ENCODE results near the gene FBRSL1. TPM values are rescaled to one million over a fixed set of nuclear protein-coding genes. Genes with fewer than 3 reads are reported as not detected.

Gene FBRSL1
- total RNA-seq, 3 donors from 2014 or later (not counting 1 experiment from before 2014, with no cell fraction given) = 67.5 to 78.0 (median 76.2) TPM

GRCh38 chr12:132478845-132479244 lies 11.1 kb upstream of the FBRSL1 start:
- Histone ChIP-seq H3K4me1 (ENCODE audit: control insufficient read depth, insufficient read depth, low read length) (peaks cover 58% of the 10 kb centered on the region), H3K9me3 (ENCODE audit: control insufficient read depth, insufficient read depth, low read length) (no peaks in the 10 kb centered on the region), H3K4me3 (ENCODE audit: low read length) (no peak overlapping the region), H3K27me3 (ENCODE audit: control insufficient read depth, insufficient read depth, low read length) (no peaks in the 10 kb centered on the region), H3K27ac (ENCODE audit: low read length) (no peak overlapping the region), H3K36me3 (ENCODE audit: control insufficient read depth, insufficient read depth, low read length) (no peaks in the 10 kb centered on the region)
- H3K27me3 Mint-ChIP-seq (ENCODE audit: low read depth in 2 of 2) = peaks cover 0 to 14% of the 10 kb centered on the region in 2 donors
- no peaks in the 10 kb centered on the region for H3K9me3 Mint-ChIP-seq
- 76% methylated on average over 16 of the region's 16 CpGs for WGBS (ENCODE audit: insufficient coverage)
- no peak overlapping the region for H3K27ac Mint-ChIP-seq
- DNase-seq (no peak), ATAC-seq (no peak)
- H3K4me1 Mint-ChIP-seq = peaks cover 11 to 32% of the 10 kb centered on the region in 2 donors
- no peaks in the 10 kb centered on the region for H3K36me3 Mint-ChIP-seq
- H3K4me3 Mint-ChIP-seq = no peak overlapping the region
- TF ChIP-seq, protein P1, sequence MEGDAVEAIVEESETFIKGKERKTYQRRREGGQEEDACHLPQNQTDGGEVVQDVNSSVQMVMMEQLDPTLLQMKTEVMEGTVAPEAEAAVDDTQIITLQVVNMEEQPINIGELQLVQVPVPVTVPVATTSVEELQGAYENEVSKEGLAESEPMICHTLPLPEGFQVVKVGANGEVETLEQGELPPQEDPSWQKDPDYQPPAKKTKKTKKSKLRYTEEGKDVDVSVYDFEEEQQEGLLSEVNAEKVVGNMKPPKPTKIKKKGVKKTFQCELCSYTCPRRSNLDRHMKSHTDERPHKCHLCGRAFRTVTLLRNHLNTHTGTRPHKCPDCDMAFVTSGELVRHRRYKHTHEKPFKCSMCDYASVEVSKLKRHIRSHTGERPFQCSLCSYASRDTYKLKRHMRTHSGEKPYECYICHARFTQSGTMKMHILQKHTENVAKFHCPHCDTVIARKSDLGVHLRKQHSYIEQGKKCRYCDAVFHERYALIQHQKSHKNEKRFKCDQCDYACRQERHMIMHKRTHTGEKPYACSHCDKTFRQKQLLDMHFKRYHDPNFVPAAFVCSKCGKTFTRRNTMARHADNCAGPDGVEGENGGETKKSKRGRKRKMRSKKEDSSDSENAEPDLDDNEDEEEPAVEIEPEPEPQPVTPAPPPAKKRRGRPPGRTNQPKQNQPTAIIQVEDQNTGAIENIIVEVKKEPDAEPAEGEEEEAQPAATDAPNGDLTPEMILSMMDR (IDR thresholded peaks at IDR 0.05) = no peak
- intact Hi-C loops (cut with micrococcal nuclease) = no loop called here

- Histone ChIP-seq H3K4me3 (ENCODE audit: low read length) (no peak overlapping the region), H3K4me1 (ENCODE audit: control insufficient read depth, insufficient read depth, low read length) (peaks cover 54% of the 10 kb centered on the region), H3K27me3 (ENCODE audit: control insufficient read depth, insufficient read depth, low read length) (no peaks in the 10 kb centered on the region), H3K9me3 (ENCODE audit: control insufficient read depth, insufficient read depth, low read length) (no peaks in the 10 kb centered on the region), H3K36me3 (ENCODE audit: control insufficient read depth, insufficient read depth, low read length) (no peaks in the 10 kb centered on the region), H3K27ac (ENCODE audit: low read length) (no peak overlapping the region)
- TF ChIP-seq, protein P1 (IDR thresholded peaks at IDR 0.05) = no peak
- H3K9me3 Mint-ChIP-seq = no peaks in the 10 kb centered on the region
- peaks cover 0 to 14% of the 10 kb centered on the region in 2 donors for H3K27me3 Mint-ChIP-seq (ENCODE audit: low read depth in 2 of 2)
- no peak overlapping the region for H3K4me3 Mint-ChIP-seq
- 82% methylated on average over 13 of the region's 13 CpGs for WGBS (ENCODE audit: insufficient coverage)
- DNase-seq (no peak), ATAC-seq (no peak)
- H3K27ac Mint-ChIP-seq = no peak overlapping the region
- no peaks in the 10 kb centered on the region for H3K36me3 Mint-ChIP-seq
- intact Hi-C loops (cut with micrococcal nuclease) = no loop called here
- peaks cover 11 to 32% of the 10 kb centered on the region in 2 donors for H3K4me1 Mint-ChIP-seq
Observed at GRCh38 chr12:132479291-132479690, 10.7 kb upstream of the FBRSL1 start.

- ATAC-seq = no peak
- H3K4me1 Mint-ChIP-seq = peaks cover 11 to 32% of the 10 kb centered on the region in 2 donors
Observed at GRCh38 chr12:132479938-132480622, 9.9 kb upstream of the FBRSL1 start.

More at GRCh38 chr12:132479938-132480622, 9.9 kb upstream of the FBRSL1 start:
- Histone ChIP-seq H3K27me3 (ENCODE audit: control insufficient read depth, insufficient read depth, low read length) (no peaks in the 10 kb centered on the region), H3K9me3 (ENCODE audit: control insufficient read depth, insufficient read depth, low read length) (no peaks in the 10 kb centered on the region), H3K27ac (ENCODE audit: low read length) (no peak overlapping the region), H3K4me3 (ENCODE audit: low read length) (no peak overlapping the region), H3K36me3 (ENCODE audit: control insufficient read depth, insufficient read depth, low read length) (no peaks in the 10 kb centered on the region), H3K4me1 (ENCODE audit: control insufficient read depth, insufficient read depth, low read length) (peaks cover 53% of the 10 kb centered on the region)
- Mint-ChIP-seq H3K27me3 (ENCODE audit: low read depth in 2 of 2) (peaks cover 0 to 14% of the 10 kb centered on the region in 2 donors), H3K9me3 (no peaks in the 10 kb centered on the region), H3K36me3 (no peaks in the 10 kb centered on the region), H3K27ac (no peak overlapping the region), H3K4me3 (no peak overlapping the region)
- WGBS (ENCODE audit: insufficient coverage) = 90% methylated on average over 38 of the region's 38 CpGs
- no peak for DNase-seq
- intact Hi-C loops (cut with micrococcal nuclease) = no loop called here
- TF ChIP-seq, protein P1 (IDR thresholded peaks at IDR 0.05) = no peak

All from natural killer cell (primary cell).